ENCODE results near the gene ZFAND6. TPM values are rescaled to one million over a fixed set of nuclear protein-coding genes. Genes with fewer than 3 reads are reported as not detected.
"Not testable (repeated sequence)": the region's sequence is repeated elsewhere in the genome, so short reads cannot be mapped to it uniquely, and the experiment has no call there.

Gene ZFAND6
- total RNA-seq, 4 donors from 2014 or later, result 71.1 to 102 (median 82.5) TPM

DNA sequence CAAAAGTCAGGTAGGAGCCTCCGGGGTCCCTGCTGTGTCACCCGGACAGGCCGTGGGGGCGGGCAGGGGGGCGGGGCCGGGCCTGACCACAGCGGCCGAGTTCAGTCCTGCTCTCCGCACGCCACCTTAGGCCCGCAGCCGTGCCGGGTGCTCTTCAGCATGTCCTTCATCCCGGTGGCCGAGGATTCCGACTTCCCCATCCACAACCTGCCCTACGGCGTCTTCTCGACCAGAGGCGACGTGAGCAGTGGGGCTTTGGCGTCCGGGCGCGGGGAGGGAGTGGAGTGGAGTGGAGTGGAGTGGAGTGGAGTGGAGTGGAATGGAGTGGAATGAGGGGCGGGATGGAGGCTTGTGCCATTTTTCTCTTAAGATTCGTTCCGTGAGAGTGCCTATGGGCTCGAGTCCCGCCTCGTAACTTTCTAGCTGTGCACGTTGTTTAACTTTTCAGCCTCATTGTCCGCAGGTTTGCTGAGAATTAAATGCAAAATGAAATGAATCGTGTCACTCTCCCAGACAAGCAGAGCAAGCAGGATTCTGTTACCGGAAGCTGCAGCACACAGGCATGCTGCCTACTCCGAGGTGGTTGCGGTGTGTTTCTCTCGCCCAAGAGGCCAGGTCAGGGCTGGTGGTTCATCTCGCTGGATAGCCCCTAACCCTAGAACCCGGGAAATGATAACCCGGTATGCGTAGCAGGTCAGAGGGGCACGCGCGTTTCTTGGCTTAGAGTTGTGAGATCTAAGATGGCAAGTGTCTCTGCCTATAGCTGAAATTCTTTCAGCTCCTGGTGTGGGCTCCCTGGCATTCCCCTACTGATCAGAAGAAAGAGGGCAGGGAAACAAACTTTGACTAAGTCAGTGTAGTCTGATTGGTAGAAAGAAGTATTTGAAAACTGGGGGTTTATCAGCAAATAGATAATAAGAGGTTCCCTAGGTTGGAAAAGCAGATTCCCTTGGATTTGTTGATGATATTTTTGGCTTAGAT is 93.7 kb downstream of the ZFAND6 start, which contains the start of gene FAH:
Gene FAH (plus strand): TSS at position 104 of the 981 bp plus-strand sequence. CDS start 56 bp downstream, at position 160.
- 2 to 5% methylated on average over 20 to 21 of the region's 45 CpGs for WGBS, 2 donors
- Histone ChIP-seq H3K4me1 (peaks cover 8 to 29% (median 8%) of the 10 kb centered on the region in 3 donors), H3K27ac (peak within 1 kb of the TSS; percentile 64 to 94 (median 90)), H3K27me3 (no peaks in the 10 kb centered on the region), H3K36me3 (peaks cover 0 to 9% (median 0%) of the 10 kb centered on the region in 3 donors), H3K4me3 (peak within 1 kb of the TSS; percentile 45 to 88 (median 80)), H3K9me3 (no peaks in the 10 kb centered on the region)
- peak in 1 of 4 donors; percentile 24 for TF ChIP-seq POLR2A (IDR thresholded peaks at IDR 0.05)
- TF ChIP-seq, protein P1, sequence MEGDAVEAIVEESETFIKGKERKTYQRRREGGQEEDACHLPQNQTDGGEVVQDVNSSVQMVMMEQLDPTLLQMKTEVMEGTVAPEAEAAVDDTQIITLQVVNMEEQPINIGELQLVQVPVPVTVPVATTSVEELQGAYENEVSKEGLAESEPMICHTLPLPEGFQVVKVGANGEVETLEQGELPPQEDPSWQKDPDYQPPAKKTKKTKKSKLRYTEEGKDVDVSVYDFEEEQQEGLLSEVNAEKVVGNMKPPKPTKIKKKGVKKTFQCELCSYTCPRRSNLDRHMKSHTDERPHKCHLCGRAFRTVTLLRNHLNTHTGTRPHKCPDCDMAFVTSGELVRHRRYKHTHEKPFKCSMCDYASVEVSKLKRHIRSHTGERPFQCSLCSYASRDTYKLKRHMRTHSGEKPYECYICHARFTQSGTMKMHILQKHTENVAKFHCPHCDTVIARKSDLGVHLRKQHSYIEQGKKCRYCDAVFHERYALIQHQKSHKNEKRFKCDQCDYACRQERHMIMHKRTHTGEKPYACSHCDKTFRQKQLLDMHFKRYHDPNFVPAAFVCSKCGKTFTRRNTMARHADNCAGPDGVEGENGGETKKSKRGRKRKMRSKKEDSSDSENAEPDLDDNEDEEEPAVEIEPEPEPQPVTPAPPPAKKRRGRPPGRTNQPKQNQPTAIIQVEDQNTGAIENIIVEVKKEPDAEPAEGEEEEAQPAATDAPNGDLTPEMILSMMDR (IDR thresholded peaks at IDR 0.05), result no peak
- no peak for DNase-seq
- intact Hi-C loops (cut with DNase I), result no loop called here

DNA sequence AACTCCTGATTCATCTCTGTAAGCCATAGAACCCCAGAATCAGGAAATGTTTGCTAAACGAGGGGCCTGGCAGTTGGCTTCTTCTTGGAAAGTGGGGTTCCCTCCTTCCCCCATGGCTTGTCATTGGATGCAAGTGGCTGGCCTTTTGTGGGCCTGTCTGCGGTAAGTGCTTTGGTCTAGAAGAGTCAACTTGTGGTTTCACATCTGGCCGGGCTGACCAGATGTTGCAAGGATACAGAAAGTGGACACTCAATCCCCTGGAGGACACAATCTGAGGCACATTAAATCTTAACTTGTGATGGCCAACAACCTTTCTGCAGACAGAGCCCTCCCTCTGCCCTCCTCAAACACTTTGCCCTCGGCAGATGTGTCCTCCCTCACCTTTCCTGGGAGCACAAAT is 94.4 kb downstream of the ZFAND6 start:
- no peaks in the 10 kb centered on the region for H3K27me3 ChIP-seq
- peak overlapping the region in 2 of 4 donors; percentile 80 to 81 for H3K4me3 ChIP-seq
- no peak for DNase-seq
- intact Hi-C loops (cut with DNase I), result no loop called here
- peak overlapping the region in 2 of 4 donors; percentile 89 to 92 for H3K27ac ChIP-seq
- TF ChIP-seq POLR2A (IDR thresholded peaks at IDR 0.05), result no peak
- TF ChIP-seq, protein P1 (IDR thresholded peaks at IDR 0.05), result no peak
- peaks cover 8 to 29% (median 8%) of the 10 kb centered on the region in 3 donors for H3K4me1 ChIP-seq
- no peaks in the 10 kb centered on the region for H3K9me3 ChIP-seq
- H3K36me3 ChIP-seq, result peaks cover 0 to 16% (median 0%) of the 10 kb centered on the region in 3 donors
- 50 to 63% methylated on average over 1 to 3 of the region's 4 CpGs for WGBS, 2 donors

DNA sequence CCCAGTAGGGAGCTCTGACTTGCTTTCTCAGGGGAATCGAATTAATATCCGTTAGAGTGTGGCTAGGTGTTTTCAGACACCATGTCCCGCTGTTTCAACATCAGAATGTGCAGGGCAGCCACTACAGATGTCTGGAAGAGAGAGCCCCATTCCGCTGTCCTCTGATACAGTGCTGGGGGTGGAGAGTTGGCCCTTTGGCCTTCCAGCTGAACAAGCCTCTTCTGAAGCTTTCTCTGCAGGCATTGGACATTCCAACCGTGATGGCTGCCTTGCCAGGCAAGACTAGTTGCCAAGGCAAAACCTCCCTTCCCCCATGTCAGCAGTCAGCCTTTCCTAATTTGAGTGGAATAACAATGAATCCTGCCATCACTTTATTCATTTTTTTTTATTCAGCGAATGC is 94.9 kb downstream of the ZFAND6 start:
- no peaks in the 10 kb centered on the region for H3K9me3 ChIP-seq
- no peaks in the 10 kb centered on the region for H3K27me3 ChIP-seq
- no peak overlapping the region for H3K4me3 ChIP-seq
- peaks cover 8 to 29% (median 8%) of the 10 kb centered on the region in 3 donors for H3K4me1 ChIP-seq
- TF ChIP-seq, protein P1 (IDR thresholded peaks at IDR 0.05), result no peak
- no peak for TF ChIP-seq POLR2A (IDR thresholded peaks at IDR 0.05)
- H3K27ac ChIP-seq, result no peak overlapping the region
- intact Hi-C loops (cut with DNase I), result no loop called here
- peaks cover 0 to 19% (median 0%) of the 10 kb centered on the region in 3 donors for H3K36me3 ChIP-seq
- DNase-seq, result no peak
- 75 to 84% methylated on average over 2 to 6 of the region's 6 CpGs for WGBS, 2 donors

DNA sequence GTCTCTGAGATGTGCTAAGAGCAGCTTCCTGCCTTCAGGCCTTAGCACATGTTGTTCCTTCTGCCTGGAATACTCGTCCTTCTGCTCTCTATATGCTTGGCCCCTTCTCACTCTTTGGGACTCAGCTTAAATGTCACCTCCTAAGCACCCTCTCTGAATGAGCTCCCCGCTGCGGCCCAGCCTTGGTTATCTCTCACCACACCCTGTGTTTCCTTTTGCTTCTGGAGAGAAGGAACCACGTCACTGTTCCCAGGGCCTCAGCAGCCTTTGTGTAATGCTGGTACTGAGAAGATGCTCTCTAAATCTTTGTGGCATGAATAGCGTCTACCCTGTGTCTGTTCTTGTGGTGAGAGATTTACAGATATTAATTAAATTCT is 95.5 kb downstream of the ZFAND6 start:
- no peak overlapping the region for H3K4me3 ChIP-seq
- WGBS, 2 donors, result 83% methylated on average over 5 of the region's 5 CpGs
- intact Hi-C loops (cut with DNase I), result no loop called here
- H3K36me3 ChIP-seq, result peaks cover 0 to 25% (median 0%) of the 10 kb centered on the region in 3 donors
- no peaks in the 10 kb centered on the region for H3K9me3 ChIP-seq
- no peaks in the 10 kb centered on the region for H3K27me3 ChIP-seq
- H3K4me1 ChIP-seq, result peaks cover 8 to 32% (median 12%) of the 10 kb centered on the region in 3 donors
- TF ChIP-seq POLR2A (IDR thresholded peaks at IDR 0.05), result no peak
- TF ChIP-seq, protein P1 (IDR thresholded peaks at IDR 0.05), result no peak
- DNase-seq, result no peak
- peak overlapping the region in 1 of 4 donors; percentile 11 for H3K27ac ChIP-seq

DNA sequence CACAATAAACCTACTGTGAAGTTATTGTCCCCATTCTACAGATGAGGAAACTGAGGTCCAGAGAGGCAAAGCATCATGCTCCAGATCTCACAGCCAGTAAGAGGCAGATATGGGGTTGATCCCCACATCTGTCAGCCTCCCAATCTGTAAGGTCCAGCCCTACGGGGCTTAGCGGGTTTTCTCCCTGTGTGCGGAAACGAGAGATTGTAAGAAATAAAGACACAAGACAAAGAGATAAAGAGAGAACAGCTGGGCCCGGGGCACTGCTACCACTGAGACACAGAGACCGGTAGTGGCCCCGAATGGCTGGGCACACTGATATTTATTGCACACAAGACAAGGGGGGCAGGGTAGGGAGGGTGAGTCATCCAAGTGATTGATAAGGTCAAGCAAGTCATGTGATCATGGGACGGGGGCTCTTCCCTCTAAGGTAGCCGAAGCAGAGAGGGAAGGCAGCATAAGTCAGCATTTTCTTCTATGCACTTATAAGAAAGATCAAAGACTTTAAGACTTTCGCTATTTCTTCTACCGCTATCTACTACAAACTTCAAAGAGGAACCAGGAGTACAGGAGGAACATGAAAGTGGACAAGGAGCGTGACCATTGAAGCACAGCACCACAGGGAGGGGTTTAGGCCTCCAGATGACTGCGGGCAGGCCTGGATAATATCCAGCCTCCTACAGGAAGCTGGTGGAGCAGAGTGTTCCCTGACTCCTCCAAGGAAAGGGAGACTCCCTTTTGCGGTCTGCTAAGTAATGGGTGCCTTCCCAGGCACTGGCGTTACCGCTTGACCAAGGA is 96.1 kb downstream of the ZFAND6 start:
- H3K4me3 ChIP-seq; DNase-seq; intact Hi-C loops (cut with DNase I); H3K9me3 ChIP-seq; H3K27me3 ChIP-seq: not testable (repeated sequence)
- peaks cover 0 to 31% (median 0%) of the 10 kb centered on the region in 3 donors for H3K36me3 ChIP-seq
- WGBS, 2 donors, result 75 to 78% methylated on average over 16 of the region's 16 CpGs
- peaks cover 13 to 37% (median 18%) of the 10 kb centered on the region in 3 donors for H3K4me1 ChIP-seq
- H3K27ac ChIP-seq, result peak overlapping the region in 1 of 4 donors; percentile 11

All from esophagus squamous epithelium (tissue), 5 donors.